Mucosa of descending colon (tissue), 3 donors: ENCODE data around the gene CHD5. TPM values are rescaled to one million over a fixed set of nuclear protein-coding genes. Genes with fewer than 3 reads are reported as not detected.
"Not testable (repeated sequence)": the region's sequence is repeated elsewhere in the genome, so short reads cannot be mapped to it uniquely, and the experiment has no call there.

Experiments used
- ATAC-seq: fragments of 200-7000 bp; cut with Tn5 transposase; one replicate; pipeline ENCODE4 v1.9.1; 2020; ENCODE audit warnings: mild to moderate bottlenecking, moderate library complexity
- DNase-seq, 3 donors: peaks; one replicate each; pipeline ENCODE4 v3.0.0-alpha.2; 2020
- H3K36me3 ChIP-seq: fragments of 200-600 bp; one replicate; pipeline ENCODE4 v1.8.0; 2021; ENCODE audit warnings: low read depth, mild to moderate bottlenecking
- H3K4me1 ChIP-seq: fragments of 200-600 bp; one replicate; pipeline ENCODE4 v1.8.0; 2021; ENCODE audit warnings: low read depth, mild to moderate bottlenecking
- H3K4me3 ChIP-seq: fragments of 200-600 bp; one replicate; pipeline ENCODE4 v1.8.0; 2021; ENCODE audit warnings: mild to moderate bottlenecking
- H3K9me3 ChIP-seq: fragments of 200-600 bp; one replicate; pipeline ENCODE4 v1.8.0; 2021; ENCODE audit warnings: mild to moderate bottlenecking
- CTCF ChIP-seq: fragments of 200-600 bp; IDR thresholded peaks from one replicate; pipeline ENCODE4 v1.8.0; 2022; ENCODE audit warnings: antibody characterized with exemption, mild to moderate bottlenecking
- intact Hi-C, 2 donors: fragments of 100-400 bp; cut with DNase I in 1 of 2; cut with micrococcal nuclease in 1 of 2; formaldehyde crosslinking; loops; one replicate each; pipeline versions ENCODE4 v1.11.0 to v1.11.1; 2022; cut with DNase I, micrococcal nuclease
- total RNA-seq, 3 donors: library from RNA; stranded (reverse); fragmentation: NEBNext Ultra II Directional in 2 of 3; extraction: Animal tissue kit (Norgen Biotek cat#: 25700) in 2 of 3; gene quantifications; one replicate each; pipeline versions ENCODE4 v1.2.1 to v1.2.4, GENCODE V29; 2021 to 2023
- donor health status: DM: no; HTN: no; CAD: no; lungs with moderate emphysema.
- donor health status: DM: no; HTN: no; CAD: no.
- donor health status: DM: no; HTN: yes; CAD: no.

The CHD5 gene
- total RNA-seq, 3 donors from 2014 or later: 0.17 to 2.1 (median 0.22) TPM

DNA sequence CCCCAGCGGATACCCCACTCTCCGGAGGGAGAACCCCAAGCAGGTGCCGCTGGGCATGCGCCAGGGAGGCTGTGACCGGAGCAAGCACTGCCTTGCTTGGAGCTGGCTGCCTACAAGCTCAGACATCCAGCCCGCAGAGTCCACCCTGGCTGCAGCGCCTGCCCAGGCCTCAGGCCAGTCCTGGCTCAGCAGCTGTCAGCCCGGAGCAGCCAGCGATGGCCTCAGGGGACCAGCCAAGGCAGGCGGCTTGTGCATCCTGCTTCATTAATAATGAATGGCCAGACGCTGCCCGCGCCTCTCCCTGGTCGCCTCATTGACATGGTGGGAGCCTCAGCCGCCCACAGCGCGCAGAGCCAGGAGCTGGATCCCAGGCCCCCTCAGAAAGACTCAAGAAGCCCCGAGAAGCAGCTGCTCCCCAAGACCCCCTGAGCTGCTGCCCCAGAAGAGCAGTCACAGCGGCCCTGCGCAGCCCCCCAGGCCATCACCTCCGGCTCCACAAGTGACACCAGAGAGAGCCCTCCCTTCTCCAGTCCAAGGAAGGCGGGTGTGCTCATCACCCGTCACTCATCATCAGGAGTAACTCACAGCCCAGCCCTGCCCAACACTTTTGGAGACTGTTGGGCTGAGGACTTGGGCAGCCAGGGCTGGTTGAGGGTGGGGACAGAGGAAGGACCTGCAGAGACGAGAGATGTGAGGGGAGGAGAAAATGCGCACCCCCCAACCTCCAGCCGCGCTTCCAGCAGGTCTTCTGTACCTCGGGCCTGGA, 114.8 kb downstream of the CHD5 start:
- Histone ChIP-seq H3K4me3 (no peak overlapping the region), H3K4me1 (no peaks in the 10 kb centered on the region), H3K9me3 (no peaks in the 10 kb centered on the region), H3K36me3 (no peaks in the 10 kb centered on the region)
- no peak for TF ChIP-seq CTCF
- no peak for DNase-seq
- no peak for ATAC-seq
- intact Hi-C loops: no loop called here

GRCh38 chr1:6063532-6064053, 116.5 kb downstream of the CHD5 start:
- H3K36me3 ChIP-seq, intact Hi-C loops, H3K4me3 ChIP-seq, DNase-seq, H3K4me1 ChIP-seq, H3K9me3 ChIP-seq, ATAC-seq: not testable (repeated sequence)

GRCh38 chr1:6062670-6063069, 117.5 kb downstream of the CHD5 start:
- ATAC-seq (no peak), DNase-seq (no peak)
- H3K4me1 ChIP-seq: no peaks in the 10 kb centered on the region
- TF ChIP-seq CTCF: no peak
- intact Hi-C loops: no loop called here
- H3K36me3 ChIP-seq: no peaks in the 10 kb centered on the region
- H3K9me3 ChIP-seq: no peaks in the 10 kb centered on the region
- H3K4me3 ChIP-seq: no peak overlapping the region

- Histone ChIP-seq H3K4me3 (no peak overlapping the region), H3K36me3 (no peaks in the 10 kb centered on the region), H3K4me1 (peaks cover 6% of the 10 kb centered on the region), H3K9me3 (no peaks in the 10 kb centered on the region)
- no peak for DNase-seq
- no peak for TF ChIP-seq CTCF
- ATAC-seq: no peak
- intact Hi-C loops: no loop called here
These were observed 120.3 kb downstream of the CHD5 start for GRCh38 chr1:6059866-6060265.

GRCh38 chr1:6057170-6057845, 122.8 kb downstream of the CHD5 start:
- TF ChIP-seq CTCF: no peak
- intact Hi-C loops: no loop called here
- H3K9me3 ChIP-seq: no peaks in the 10 kb centered on the region
- DNase-seq (no peak), ATAC-seq (peak; percentile 41)
- no peaks in the 10 kb centered on the region for H3K36me3 ChIP-seq
- peaks cover 6% of the 10 kb centered on the region for H3K4me1 ChIP-seq
- no peak overlapping the region for H3K4me3 ChIP-seq

DNA sequence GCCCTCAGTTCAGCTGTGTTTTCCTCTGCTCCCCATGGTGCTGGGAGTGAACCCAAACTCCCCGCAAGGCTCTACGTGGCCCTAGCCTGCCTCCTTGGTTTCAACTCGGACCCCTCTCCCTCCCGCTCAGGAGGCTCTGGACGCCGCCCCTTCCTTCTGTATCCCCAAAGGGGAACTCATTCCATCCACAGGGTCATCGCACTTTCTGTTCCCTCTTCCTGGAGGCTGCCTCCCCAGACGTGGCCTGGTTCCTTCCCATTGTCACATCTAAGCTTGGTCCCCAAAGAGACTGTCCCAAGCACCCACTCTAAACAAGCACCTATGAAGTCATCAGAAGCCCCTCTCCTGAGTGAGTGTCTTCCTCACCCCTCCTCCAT, 123.6 kb downstream of the CHD5 start:
- no peaks in the 10 kb centered on the region for H3K36me3 ChIP-seq
- peaks cover 6% of the 10 kb centered on the region for H3K4me1 ChIP-seq
- no peaks in the 10 kb centered on the region for H3K9me3 ChIP-seq
- peak; percentile 20 for ATAC-seq
- H3K4me3 ChIP-seq: no peak overlapping the region
- intact Hi-C loops: no loop called here
- no peak for TF ChIP-seq CTCF
- DNase-seq: peak in 1 of 3 donors; percentile 21
